Measurements from ENCODE around the gene BTN2A1. TPM values are rescaled to one million over a fixed set of nuclear protein-coding genes. Genes with fewer than 3 reads are reported as not detected.

BTN2A1 gene
- total and polyA plus RNA-seq, 7 donors = 5.4 to 14.9 (median 9.4) TPM

GRCh38 chr6:26464416-26465131 lies 6.8 kb downstream of the BTN2A1 start:
- ATAC-seq (no peak), DNase-seq (no peak)
- intact Hi-C loops (cut with DNase I) = no loop called here
- TF ChIP-seq, protein P1, sequence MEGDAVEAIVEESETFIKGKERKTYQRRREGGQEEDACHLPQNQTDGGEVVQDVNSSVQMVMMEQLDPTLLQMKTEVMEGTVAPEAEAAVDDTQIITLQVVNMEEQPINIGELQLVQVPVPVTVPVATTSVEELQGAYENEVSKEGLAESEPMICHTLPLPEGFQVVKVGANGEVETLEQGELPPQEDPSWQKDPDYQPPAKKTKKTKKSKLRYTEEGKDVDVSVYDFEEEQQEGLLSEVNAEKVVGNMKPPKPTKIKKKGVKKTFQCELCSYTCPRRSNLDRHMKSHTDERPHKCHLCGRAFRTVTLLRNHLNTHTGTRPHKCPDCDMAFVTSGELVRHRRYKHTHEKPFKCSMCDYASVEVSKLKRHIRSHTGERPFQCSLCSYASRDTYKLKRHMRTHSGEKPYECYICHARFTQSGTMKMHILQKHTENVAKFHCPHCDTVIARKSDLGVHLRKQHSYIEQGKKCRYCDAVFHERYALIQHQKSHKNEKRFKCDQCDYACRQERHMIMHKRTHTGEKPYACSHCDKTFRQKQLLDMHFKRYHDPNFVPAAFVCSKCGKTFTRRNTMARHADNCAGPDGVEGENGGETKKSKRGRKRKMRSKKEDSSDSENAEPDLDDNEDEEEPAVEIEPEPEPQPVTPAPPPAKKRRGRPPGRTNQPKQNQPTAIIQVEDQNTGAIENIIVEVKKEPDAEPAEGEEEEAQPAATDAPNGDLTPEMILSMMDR (IDR thresholded peaks at IDR 0.05) = no peak
- H3K27ac ChIP-seq = no peak overlapping the region
- H3K4me3 ChIP-seq = no peak overlapping the region
- no peaks in the 10 kb centered on the region for H3K9me3 ChIP-seq
- peaks cover 16 to 94% of the 10 kb centered on the region in 2 donors for H3K36me3 ChIP-seq (ENCODE audit: insufficient read depth in 1 of 2, low read depth in 1 of 2)
- WGBS, 3 donors = 97 to 98% (median 97%) methylated on average over 7 of the region's 7 CpGs
- no peaks in the 10 kb centered on the region for H3K27me3 ChIP-seq (ENCODE audit: insufficient read depth in 3 of 3, low read length in 2 of 3)
- H3K4me1 ChIP-seq = peaks cover 13% of the 10 kb centered on the region

DNA sequence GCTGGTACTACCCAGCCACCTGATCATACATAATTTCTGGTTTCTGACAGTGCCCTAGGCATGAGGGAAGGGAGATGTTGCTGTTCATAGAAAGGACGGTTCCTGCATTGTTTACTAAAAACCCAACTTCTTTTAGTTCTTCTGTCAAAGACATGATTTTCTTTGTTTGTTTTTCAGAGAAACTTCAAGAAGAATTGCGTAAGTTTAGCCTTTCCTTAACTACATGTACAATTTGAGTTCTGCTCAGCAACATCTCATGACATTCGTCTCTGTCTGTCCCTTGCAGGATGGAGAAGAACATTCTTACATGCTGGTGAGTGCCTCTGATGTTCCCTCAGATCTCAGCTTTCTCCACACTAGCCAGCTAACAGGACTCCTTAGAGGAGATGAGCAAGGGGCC lies 8.0 kb downstream of the BTN2A1 start:
- Histone ChIP-seq H3K27me3 (ENCODE audit: insufficient read depth in 3 of 3, low read length in 2 of 3) (no peaks in the 10 kb centered on the region), H3K27ac (no peak overlapping the region), H3K4me1 (peaks cover 4% of the 10 kb centered on the region), H3K4me3 (no peak overlapping the region), H3K36me3 (ENCODE audit: insufficient read depth in 1 of 2, low read depth in 1 of 2) (peaks cover 16 to 86% of the 10 kb centered on the region in 2 donors), H3K9me3 (no peaks in the 10 kb centered on the region)
- TF ChIP-seq, protein P1 (IDR thresholded peaks at IDR 0.05) = no peak
- intact Hi-C loops (cut with DNase I) = no loop called here
- WGBS, 3 donors = 93 to 98% (median 97%) methylated on average over 3 of the region's 3 CpGs
- no peak for DNase-seq
- ATAC-seq = no peak

- H3K9me3 ChIP-seq = peaks cover 13% of the 10 kb centered on the region
- intact Hi-C loops (cut with DNase I) = no loop called here
- peaks cover 11 to 62% of the 10 kb centered on the region in 2 donors for H3K36me3 ChIP-seq (ENCODE audit: insufficient read depth in 1 of 2, low read depth in 1 of 2)
- no peak overlapping the region for H3K4me3 ChIP-seq
- no peak overlapping the region for H3K27ac ChIP-seq
- H3K4me1 ChIP-seq = no peaks in the 10 kb centered on the region
- no peak for ATAC-seq
- WGBS, 3 donors = 76 to 85% (median 79%) methylated on average over 2 of the region's 2 CpGs
- no peaks in the 10 kb centered on the region for H3K27me3 ChIP-seq (ENCODE audit: insufficient read depth in 3 of 3, low read length in 2 of 3)
- DNase-seq = no peak
- TF ChIP-seq, protein P1 (IDR thresholded peaks at IDR 0.05) = no peak
These were observed 11.1 kb downstream of the BTN2A1 start for GRCh38 chr6:26468829-26469228.

GRCh38 chr6:26470643-26471042 lies 12.9 kb downstream of the BTN2A1 start:
- TF ChIP-seq, protein P1 (IDR thresholded peaks at IDR 0.05) = no peak
- Histone ChIP-seq H3K27ac (no peak overlapping the region), H3K36me3 (ENCODE audit: insufficient read depth in 1 of 2, low read depth in 1 of 2) (peaks cover 4 to 44% of the 10 kb centered on the region in 2 donors), H3K27me3 (ENCODE audit: insufficient read depth in 3 of 3, low read length in 2 of 3) (no peaks in the 10 kb centered on the region), H3K4me3 (no peak overlapping the region), H3K9me3 (peaks cover 13% of the 10 kb centered on the region), H3K4me1 (no peaks in the 10 kb centered on the region)
- ATAC-seq (no peak), DNase-seq (no peak)
- intact Hi-C loops (cut with DNase I) = no loop called here
- WGBS, 3 donors = 68 to 79% (median 74%) methylated on average over 4 of the region's 4 CpGs

DNA sequence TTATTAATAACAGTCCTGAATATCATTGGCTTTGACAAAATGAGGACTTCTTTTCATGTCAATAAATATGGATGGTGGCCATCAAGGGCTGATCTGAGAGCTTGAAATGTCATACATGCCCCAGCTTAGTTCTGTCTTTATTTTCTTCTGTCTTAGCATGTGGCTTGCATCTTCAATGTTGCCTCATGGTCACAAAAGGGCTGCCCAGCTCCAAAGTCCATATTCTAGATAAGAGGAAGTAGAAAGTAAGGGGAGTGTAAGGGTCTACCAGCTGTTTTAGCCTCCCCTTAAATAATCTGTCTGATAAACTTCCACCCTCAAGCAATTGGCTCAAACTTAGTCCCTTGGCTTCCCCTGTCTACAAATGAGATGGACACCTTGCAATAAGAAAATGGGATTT lies 14.2 kb downstream of the BTN2A1 start:
- Histone ChIP-seq H3K36me3 (ENCODE audit: insufficient read depth in 1 of 2, low read depth in 1 of 2) (peaks cover 2 to 30% of the 10 kb centered on the region in 2 donors), H3K27me3 (ENCODE audit: insufficient read depth in 3 of 3, low read length in 2 of 3) (no peaks in the 10 kb centered on the region), H3K4me1 (no peaks in the 10 kb centered on the region), H3K27ac (no peak overlapping the region), H3K9me3 (peaks cover 13% of the 10 kb centered on the region), H3K4me3 (no peak overlapping the region)
- no peak for ATAC-seq
- TF ChIP-seq, protein P1 (IDR thresholded peaks at IDR 0.05) = no peak
- intact Hi-C loops (cut with DNase I) = no loop called here
- DNase-seq = no peak
